GM23338 (cell line): ENCODE measurements around the gene NBAS. TPM values are rescaled to one million over a fixed set of nuclear protein-coding genes. Genes with fewer than 3 reads are reported as not detected.

ENCODE experiments used
- ATAC-seq: fragments of 200-7000 bp; cut with Tn5 transposase; 3 replicates; pipeline ENCODE4 v1.9.1; 2020
- DNase-seq: peaks from one replicate; pipeline ENCODE4 v3.0.0-alpha.2; 2015; ENCODE audit warnings: low spot score
- H2AFZ ChIP-seq: fragments of 200-600 bp; sonication (generic); 2 replicates; pipeline ENCODE4 v1.8.0; 2016; ENCODE audit warnings: antibody characterized with exemption, mild to moderate bottlenecking, moderate library complexity
- H3F3A ChIP-seq: fragments of 200-600 bp; sonication (generic); replicated peaks from 2 replicates; pipeline ENCODE4 v1.8.0; 2017; ENCODE audit warnings: antibody characterized with exemption, mixed run types, low read depth
- H3K27ac ChIP-seq: fragments of 200-600 bp; sonication (generic); 2 replicates; pipeline ENCODE4 v1.6.1; 2016; ENCODE audit warnings: low read depth
- H3K27me3 ChIP-seq: fragments of 200-600 bp; sonication (generic); 2 replicates; pipeline ENCODE4 v1.8.0; 2016; ENCODE audit warnings: mild to moderate bottlenecking, mixed run types, moderate library complexity; ENCODE audit not compliant: insufficient read depth
- H3K36me3 ChIP-seq: fragments of 200-600 bp; sonication (generic); 2 replicates; pipeline ENCODE4 v1.8.0; 2016; ENCODE audit warnings: mild to moderate bottlenecking; ENCODE audit not compliant: insufficient read depth
- H3K4me1 ChIP-seq: fragments of 200-600 bp; sonication (generic); 2 replicates; pipeline ENCODE4 v1.8.0; 2016; ENCODE audit warnings: mild to moderate bottlenecking, moderate library complexity; ENCODE audit not compliant: insufficient read depth
- H3K4me2 ChIP-seq: fragments of 200-600 bp; sonication (generic); 2 replicates; pipeline ENCODE4 v1.7.1; 2017; ENCODE audit warnings: mixed run types
- H3K4me3 ChIP-seq: fragments of 200-600 bp; sonication (generic); 2 replicates; pipeline ENCODE4 v1.6.1; 2016; ENCODE audit warnings: mixed run types
- H3K79me2 ChIP-seq: fragments of 200-600 bp; sonication (generic); replicated peaks from 2 replicates; pipeline ENCODE4 v1.8.0; 2017; ENCODE audit warnings: mild to moderate bottlenecking; ENCODE audit not compliant: insufficient read depth
- H3K9me2 ChIP-seq: fragments of 200-600 bp; sonication (generic); 2 replicates; pipeline ENCODE4 v1.8.0; 2017; ENCODE audit not compliant: insufficient read depth
- H4K20me1 ChIP-seq: fragments of 200-600 bp; sonication (generic); replicated peaks from 2 replicates; pipeline ENCODE4 v1.8.0; 2017; ENCODE audit warnings: mild to moderate bottlenecking; ENCODE audit not compliant: insufficient read depth
- H3K27ac Mint-ChIP-seq: 2 replicates; pipeline ENCODE4 v1.8.0; 2020; ENCODE audit warnings: inconsistent platforms, mild to moderate bottlenecking, moderate library complexity, mixed read lengths
- H3K27me3 Mint-ChIP-seq: 3 replicates; pipeline ENCODE4 v1.8.0; 2022; ENCODE audit warnings: low read depth, mild to moderate bottlenecking, moderate library complexity, mixed read lengths, inconsistent platforms; ENCODE audit not compliant: insufficient read depth, poor library complexity
- H3K36me3 Mint-ChIP-seq: 3 replicates; pipeline ENCODE4 v1.8.0; 2021; ENCODE audit warnings: low read depth, mild to moderate bottlenecking, inconsistent platforms, moderate library complexity, mixed read lengths
- H3K4me1 Mint-ChIP-seq: 3 replicates; pipeline ENCODE4 v1.8.0; 2020; ENCODE audit warnings: mild to moderate bottlenecking, inconsistent platforms, mixed read lengths
- H3K4me3 Mint-ChIP-seq: 3 replicates; pipeline ENCODE4 v1.8.0; 2021; ENCODE audit warnings: moderate library complexity, mild to moderate bottlenecking, inconsistent platforms, mixed read lengths
- H3K9me3 Mint-ChIP-seq: 3 replicates; pipeline ENCODE4 v1.8.0; 2020; ENCODE audit warnings: moderate library complexity, mild to moderate bottlenecking, inconsistent platforms, mixed read lengths
- CTCF ChIP-seq, 2 experiments: fragments of 200-600 bp in 1 of 2; sonication (generic) in 1 of 2; conservative IDR thresholded peaks; 2 replicates each; pipeline versions ENCODE4 v1.5.1 to v1.6.1; 2016 to 2017; ENCODE audit warnings: antibody characterized with exemption in 2 of 2, low read depth in 2 of 2, mild to moderate bottlenecking in 2 of 2, moderate library complexity in 1 of 2
- ETS1 ChIP-seq: IDR thresholded peaks from 2 replicates; pipeline ENCODE4 v1.6.1; 2016; ENCODE audit warnings: antibody characterized with exemption
- EZH2 ChIP-seq: fragments of 200-600 bp; sonication (generic); IDR thresholded peaks from one replicate; pipeline ENCODE4 v1.8.0; 2017; ENCODE audit warnings: antibody characterized with exemption, mild to moderate bottlenecking, low read depth; ENCODE audit not compliant: unreplicated experiment
- NANOG ChIP-seq: IDR thresholded peaks from 2 replicates; pipeline ENCODE4 v1.6.1; 2016; ENCODE audit warnings: antibody characterized with exemption, borderline replicate concordance
- REST ChIP-seq: IDR thresholded peaks from one replicate; pipeline ENCODE4 v1.6.1; 2018; ENCODE audit warnings: antibody characterized with exemption; ENCODE audit not compliant: unreplicated experiment
- STAT1 ChIP-seq: IDR thresholded peaks from one replicate; pipeline ENCODE4 v1.6.1; 2016; ENCODE audit warnings: antibody characterized with exemption; ENCODE audit not compliant: unreplicated experiment
- ZNF114 ChIP-seq: fragments of 250-450 bp; sonication (Bioruptor Pico); IDR thresholded peaks from 2 replicates; pipeline ENCODE4 v1.5.0; 2020; ENCODE audit warnings: mild to moderate bottlenecking, moderate library complexity
- ZNF331 ChIP-seq: fragments of 250-450 bp; sonication (Bioruptor Pico); IDR thresholded peaks from 2 replicates; pipeline ENCODE4 v1.5.0; 2020; ENCODE audit warnings: low read depth, mild to moderate bottlenecking, moderate library complexity
- polyA plus RNA-seq: library from polyadenylated mRNA; unstranded; fragments of >200 nt; fragmentation: Nextera tagmentation; extraction: Ambion mirVana; gene quantifications from 2 replicates; pipeline ENCODE4 v1.2.1, GENCODE V29; 2016
- total RNA-seq: library from RNA; depleted of rRNA; stranded (reverse); fragments of >200 nt; shearing (Covaris generic); gene quantifications from 2 replicates; pipeline ENCODE4 v1.2.3, GENCODE V29; 2014

NBAS gene
- total and polyA plus RNA-seq, 2 experiments from 2014 or later: 24.8 to 38.9 TPM

- H3K27me3 ChIP-seq: no peaks in the 10 kb centered on the region
- H3K27ac Mint-ChIP-seq: no peak overlapping the region
- H3K36me3 Mint-ChIP-seq: no peaks in the 10 kb centered on the region
- DNase-seq: no peak
- H3K9me2 ChIP-seq: no peaks in the 10 kb centered on the region
- H3K27me3 Mint-ChIP-seq: no peaks in the 10 kb centered on the region
- no peak overlapping the region for H3K4me2 ChIP-seq
- no peaks in the 10 kb centered on the region for H3K36me3 ChIP-seq
- ATAC-seq: no peak
- no peaks in the 10 kb centered on the region for H3K9me3 Mint-ChIP-seq
- H3K79me2 ChIP-seq: no peaks in the 10 kb centered on the region
- no peak overlapping the region for H3K4me3 ChIP-seq
- H3K4me3 Mint-ChIP-seq: no peak overlapping the region
- H3K27ac ChIP-seq: no peak overlapping the region
- no peak overlapping the region for H2AFZ ChIP-seq
- no peak for TF ChIP-seq REST
- no peak for TF ChIP-seq NANOG
- no peak for TF ChIP-seq ZNF331 (CRISPR knock-in tag)
- H4K20me1 ChIP-seq: no peaks in the 10 kb centered on the region
- H3K4me1 Mint-ChIP-seq: no peaks in the 10 kb centered on the region; the same call in 2 of the 3 replicates
- H3K4me1 ChIP-seq: peaks cover 6% of the 10 kb centered on the region
- no peaks in the 10 kb centered on the region for H3F3A ChIP-seq
These were observed 363.1 kb downstream of the NBAS start for GRCh38 chr2:15198051-15198450.

- no peaks in the 10 kb centered on the region for H3K27me3 ChIP-seq
- H3F3A ChIP-seq: no peaks in the 10 kb centered on the region
- no peaks in the 10 kb centered on the region for H4K20me1 ChIP-seq
- no peaks in the 10 kb centered on the region for H3K9me3 Mint-ChIP-seq
- no peaks in the 10 kb centered on the region for H3K36me3 ChIP-seq
- H3K36me3 Mint-ChIP-seq: no peaks in the 10 kb centered on the region
- DNase-seq (no peak), ATAC-seq (no peak)
- H3K27ac ChIP-seq: no peak overlapping the region
- no peak overlapping the region for H3K4me3 ChIP-seq
- no peak overlapping the region for H3K4me2 ChIP-seq
- no peak overlapping the region for H3K27ac Mint-ChIP-seq
- H2AFZ ChIP-seq: no peak overlapping the region
- H3K4me1 Mint-ChIP-seq: no peaks in the 10 kb centered on the region
- H3K4me1 ChIP-seq: no peaks in the 10 kb centered on the region
- H3K27me3 Mint-ChIP-seq: no peaks in the 10 kb centered on the region
- H3K79me2 ChIP-seq: no peaks in the 10 kb centered on the region
- no peaks in the 10 kb centered on the region for H3K9me2 ChIP-seq
- no peak overlapping the region for H3K4me3 Mint-ChIP-seq
- no peak for TF ChIP-seq EZH2
- no peak for TF ChIP-seq NANOG
- TF ChIP-seq REST: no peak
- no peak for TF ChIP-seq CTCF (conservative IDR thresholded peaks at IDR 0.05; ENCODE audit: low read depth in 2 of 2)
- TF ChIP-seq ZNF114 (CRISPR knock-in tag): no peak
- TF ChIP-seq ETS1: no peak
- no peak for TF ChIP-seq ZNF331 (CRISPR knock-in tag)
- TF ChIP-seq STAT1: no peak
These were observed 365.3 kb downstream of the NBAS start for GRCh38 chr2:15195813-15196212.
